Activated T-helper 1 cell treated with anti-CD3 and anti-CD28 coated beads, Interleukin-2, amount 50 U/mL, for 16 hours (primary cell): ENCODE results near the gene MECP2.

Experiments used
- DNase-seq, 2 donors: peaks; one replicate each; pipeline ENCODE4 v3.0.0-alpha.2; 2020; ENCODE audit warnings: low read depth in 1 of 2, low spot score in 1 of 2

The MECP2 gene

DNA sequence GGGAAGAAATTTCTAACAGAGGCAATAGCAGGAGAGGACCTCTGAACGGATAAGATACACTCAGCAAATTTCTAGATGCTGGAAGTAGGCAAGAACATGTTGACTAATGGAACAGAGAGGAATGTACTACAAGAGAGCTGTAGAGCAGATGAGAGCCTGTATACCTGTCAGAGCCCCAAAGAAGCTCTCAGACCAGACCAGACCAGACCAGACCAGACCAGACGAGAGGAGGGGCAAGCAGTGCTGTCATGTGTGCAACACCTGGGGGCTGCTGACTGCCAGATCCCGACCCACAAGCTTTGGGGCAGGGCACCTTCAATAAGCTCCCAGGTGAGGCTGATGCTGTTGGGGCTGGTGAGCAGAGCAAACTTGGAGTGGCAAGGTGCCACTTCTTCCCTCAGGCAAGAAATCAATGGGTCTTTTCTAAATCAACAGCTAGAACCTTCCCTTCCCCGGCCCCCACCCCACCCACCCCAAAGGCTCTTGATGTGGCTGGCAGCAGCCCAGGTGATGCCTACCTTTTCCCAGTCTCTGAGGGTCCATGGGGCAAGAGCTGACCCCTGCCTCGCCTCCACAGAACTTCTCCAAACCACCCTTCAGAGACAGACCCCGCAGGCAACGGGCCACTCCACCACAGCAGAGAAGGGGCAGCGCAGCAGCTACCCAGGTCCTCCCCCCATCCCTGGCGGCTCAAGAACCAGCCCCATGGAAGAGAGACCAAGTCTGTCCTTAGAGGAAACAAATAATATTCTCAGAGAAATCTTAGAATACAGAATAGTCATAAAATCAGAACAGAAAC lies 32.7 kb downstream of the MECP2 start:
- no peak for DNase-seq

DNA sequence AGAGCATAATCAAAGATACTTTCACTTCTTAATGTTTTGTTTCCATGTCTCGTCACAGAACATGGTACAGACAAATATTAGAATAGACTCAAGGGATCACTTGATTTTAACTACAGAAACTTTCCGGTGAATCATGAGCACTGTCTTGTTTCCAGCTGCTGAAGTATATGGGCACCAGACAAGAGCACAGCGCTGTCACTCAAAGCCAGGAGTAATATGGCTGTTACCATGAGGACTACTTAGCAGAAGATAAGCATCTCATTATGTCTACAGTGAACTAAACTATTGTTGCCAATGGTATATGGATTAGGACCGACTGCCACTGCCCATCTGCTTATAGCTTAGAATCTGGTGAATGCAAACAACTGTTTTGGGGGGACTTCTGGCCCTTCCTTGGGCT lies 34.3 kb downstream of the MECP2 start:
- DNase-seq: no peak

DNA sequence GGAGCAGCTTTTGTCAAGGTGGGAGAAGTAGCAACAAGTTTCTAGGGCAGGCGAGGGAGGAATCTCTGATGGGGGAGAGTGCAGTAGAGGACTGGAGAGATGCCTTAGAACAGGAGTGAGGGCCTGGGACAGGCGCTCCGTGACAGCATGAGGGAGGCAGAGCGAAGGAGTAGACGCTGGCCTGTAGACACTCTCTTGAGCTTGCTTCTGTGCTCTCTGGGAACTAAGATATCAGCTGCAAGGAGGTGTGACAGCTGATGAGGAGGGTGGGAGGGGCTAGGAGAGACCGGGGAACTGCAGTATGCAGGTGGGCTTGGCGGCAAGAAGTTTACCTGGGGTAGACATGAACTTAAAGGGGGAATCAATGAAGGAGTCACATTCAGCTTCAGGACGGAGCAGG lies 35.7 kb downstream of the MECP2 start:
- DNase-seq: no peak

DNA sequence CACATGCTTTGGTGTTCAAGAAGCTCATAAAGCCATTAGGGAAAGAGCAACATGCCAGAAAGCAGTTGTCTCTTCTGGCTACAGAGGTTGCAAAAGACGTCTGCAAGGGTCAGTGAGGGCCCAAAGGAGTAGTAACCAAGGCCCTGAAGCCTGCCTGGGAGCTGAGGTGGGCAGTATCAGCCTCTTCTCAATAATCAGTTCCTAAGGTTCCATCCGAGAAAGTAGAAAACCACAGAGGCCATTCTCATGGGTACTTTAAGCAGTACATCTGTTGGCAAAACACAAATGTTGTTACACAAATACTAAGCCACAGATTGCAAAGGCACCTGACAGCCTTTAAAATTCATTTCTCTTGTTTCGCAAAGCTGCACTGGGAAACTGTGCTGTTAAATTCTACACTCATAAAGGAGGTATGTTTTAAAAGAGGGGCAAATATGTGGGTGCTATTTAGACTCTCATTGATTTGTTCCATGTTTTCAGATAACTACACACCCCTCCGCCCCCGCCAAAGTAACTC lies 37.7 kb downstream of the MECP2 start:
- DNase-seq: no peak

DNA sequence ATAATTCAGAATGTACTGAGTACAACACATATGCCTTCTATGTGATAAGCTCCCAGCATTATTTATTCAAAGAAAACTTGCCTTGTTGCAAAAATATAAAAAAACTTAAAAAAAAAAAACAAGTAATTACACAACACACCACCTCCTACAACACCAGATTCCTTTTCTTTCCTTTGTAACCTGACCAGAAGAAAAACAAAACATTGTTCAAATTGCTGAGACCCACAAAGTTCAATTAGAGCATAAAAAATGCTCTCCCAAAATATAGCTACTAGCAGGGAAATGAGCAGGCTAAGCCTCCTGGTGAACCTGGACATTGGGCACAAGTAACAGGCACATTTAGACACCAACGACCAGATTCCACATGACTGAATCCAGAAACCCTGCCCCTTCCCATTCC lies 38.3 kb downstream of the MECP2 start:
- DNase-seq: no peak

DNA sequence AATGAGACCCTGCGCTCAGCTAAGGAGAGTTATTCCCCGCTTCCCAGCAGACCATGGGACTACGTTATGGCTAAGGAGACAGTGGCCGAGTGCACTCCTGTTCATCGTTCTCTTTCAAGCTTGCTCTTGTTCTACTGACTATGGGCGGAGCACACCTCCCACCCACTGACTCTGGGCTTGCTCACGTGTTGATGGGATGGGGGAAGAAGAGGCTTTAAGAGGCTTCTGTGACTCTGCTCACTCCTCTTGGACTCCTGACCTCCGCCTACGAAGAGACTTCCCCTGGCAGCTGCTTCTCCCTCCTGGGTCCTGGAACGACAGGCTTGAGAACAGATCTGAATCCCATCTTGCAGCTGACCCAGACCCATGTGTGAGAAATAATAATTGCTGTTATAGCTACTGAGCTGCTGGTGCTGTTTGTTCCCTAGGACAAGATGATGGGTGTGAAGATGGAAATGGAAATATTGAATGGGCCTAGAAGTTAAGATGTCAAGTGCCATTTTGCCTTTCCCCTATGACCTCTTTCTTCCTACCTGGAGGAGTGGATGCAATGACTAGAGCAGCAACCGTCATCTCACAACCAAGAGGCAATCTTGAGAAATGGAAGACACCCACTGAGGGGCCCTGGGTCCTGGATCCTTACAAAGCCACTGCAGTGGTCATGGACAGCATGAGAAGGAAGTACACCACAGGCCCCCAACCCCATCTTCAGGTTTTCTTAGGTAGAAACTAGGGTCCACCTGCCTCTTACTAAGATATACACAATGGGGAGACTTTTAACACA lies 39.1 kb downstream of the MECP2 start:
- no peak for DNase-seq

DNA sequence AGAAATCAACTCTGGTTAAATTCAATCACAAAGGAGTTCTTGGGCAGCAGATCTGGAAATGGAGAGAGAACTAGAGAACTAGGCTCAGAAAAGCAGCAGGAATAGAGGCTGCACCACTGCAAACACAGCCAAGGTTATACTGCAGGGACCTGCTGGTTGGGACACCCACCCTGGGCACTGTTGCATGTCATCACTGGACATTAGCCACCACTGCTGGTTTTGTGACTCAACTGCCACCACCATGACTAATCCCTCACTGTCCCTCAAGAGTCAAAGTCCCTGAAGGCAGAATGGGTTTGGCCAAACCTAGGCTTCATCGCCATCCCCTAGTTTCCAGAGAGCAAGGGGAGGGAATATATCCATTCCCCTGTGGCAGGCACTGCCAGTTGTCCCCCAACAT lies 39.7 kb downstream of the MECP2 start:
- DNase-seq: no peak

DNA sequence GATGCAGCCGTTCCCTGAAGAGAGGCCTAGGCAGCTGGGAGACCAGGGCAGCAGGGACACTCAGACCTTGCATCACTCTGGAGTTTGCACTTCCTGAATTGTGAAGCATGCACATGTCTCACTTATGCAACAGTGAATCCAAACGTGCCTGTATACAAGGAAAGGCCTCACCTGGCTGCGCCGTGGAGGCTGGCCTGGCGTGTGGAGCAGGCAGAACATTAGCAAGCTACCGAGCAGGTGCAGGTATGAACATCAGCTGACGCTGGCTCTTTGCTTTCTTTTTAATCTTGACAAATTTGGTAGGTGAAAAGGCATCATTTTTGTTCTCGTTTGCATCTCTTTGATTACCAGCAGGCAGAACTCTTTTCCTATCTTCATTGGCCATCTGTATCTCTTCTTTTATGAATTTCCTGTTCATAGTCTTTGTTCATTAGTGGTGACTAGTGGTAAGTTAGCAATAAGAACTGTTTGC lies 40.7 kb downstream of the MECP2 start:
- DNase-seq: no peak

DNA sequence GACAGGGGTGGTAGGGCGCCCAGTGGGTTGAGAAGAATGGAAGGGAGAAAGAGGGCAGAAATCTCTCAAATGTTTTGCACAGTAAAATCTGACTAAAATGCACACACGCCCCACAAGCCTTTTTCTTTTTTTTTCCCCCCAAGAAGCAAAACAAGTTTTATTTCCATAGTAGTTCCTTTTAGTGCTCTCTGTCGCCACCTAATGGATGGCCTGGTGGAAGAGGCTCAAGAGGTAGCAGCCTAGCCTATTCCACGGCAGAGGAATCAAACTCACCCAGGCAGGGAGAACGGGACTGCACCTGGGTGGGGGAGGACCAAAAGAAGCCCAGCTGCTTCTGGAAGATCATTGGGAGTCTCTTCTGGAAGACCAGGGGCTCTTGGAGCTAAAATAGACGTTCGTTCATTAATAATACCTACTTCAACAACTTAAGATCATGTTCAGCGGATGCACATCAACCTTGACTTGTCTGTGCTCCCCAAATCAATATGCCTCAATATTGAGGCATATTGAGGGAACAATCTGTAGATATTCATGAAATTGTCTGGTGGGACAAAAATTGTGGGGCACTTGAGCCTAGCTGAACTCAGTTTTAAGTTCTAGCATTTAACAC lies 46.2 kb downstream of the MECP2 start:
- DNase-seq: peak; percentile 17 to 42

DNA sequence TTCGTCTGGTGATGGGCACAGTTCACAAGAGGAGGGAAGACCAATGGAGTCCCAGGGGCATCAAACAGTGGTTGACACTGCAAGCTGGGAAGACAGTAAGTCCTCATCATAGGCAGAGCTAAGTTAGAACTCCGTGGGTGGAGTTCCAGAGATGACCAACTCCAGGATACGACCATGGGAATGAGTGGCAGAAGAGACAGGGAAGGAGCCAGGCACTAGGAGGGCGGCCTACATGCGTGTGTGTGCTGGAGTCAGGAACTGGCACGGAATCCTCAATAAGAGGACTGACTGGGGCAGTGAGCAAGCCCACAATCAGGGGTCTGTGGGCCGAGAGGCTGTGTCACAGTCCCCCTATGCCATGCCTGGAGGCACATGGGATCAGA lies 47.4 kb downstream of the MECP2 start:
- no peak for DNase-seq

DNA sequence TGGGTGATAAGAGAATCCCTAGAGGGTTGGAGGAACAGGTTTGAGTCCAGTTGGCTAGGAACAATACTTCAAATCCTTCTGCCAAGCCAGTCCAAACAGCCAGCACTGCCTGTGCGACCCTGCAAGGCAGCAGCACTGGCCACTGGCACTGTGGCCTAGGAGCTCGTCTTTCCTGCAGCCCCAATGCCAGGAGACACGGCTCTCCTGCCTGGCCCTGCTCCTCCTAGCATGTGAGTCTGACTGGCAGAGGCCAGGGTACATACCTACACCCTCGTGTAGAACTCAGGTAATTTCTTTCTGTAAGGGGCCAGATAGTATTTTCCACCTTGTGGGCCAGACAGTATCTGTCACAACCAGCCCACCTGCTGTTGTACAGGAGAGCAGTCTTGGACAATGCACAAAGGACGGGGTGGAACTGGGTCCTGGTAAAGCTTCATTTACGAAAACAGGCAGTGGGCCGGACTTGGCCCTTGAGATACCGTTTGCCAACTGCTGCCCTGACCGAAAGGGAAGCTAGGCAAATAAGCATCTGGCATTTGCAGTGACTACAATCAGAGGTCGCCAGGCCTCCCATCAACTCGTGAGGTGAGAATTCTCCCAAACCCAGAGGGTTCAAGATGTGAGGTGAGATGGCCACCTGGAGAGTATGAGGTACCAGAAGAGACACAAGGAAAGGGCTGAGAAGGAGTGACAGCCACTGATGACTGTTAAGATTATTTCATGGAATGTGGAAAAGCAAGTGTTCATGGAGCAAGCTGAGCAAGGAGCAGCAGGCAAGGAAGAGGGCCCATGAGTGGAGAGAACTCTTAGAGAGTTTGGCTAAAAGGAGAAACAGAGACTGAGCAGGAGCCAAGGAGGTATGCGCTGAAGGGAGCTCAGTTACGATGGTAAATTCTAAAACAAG lies 48.1 kb downstream of the MECP2 start:
- no peak for DNase-seq

DNA sequence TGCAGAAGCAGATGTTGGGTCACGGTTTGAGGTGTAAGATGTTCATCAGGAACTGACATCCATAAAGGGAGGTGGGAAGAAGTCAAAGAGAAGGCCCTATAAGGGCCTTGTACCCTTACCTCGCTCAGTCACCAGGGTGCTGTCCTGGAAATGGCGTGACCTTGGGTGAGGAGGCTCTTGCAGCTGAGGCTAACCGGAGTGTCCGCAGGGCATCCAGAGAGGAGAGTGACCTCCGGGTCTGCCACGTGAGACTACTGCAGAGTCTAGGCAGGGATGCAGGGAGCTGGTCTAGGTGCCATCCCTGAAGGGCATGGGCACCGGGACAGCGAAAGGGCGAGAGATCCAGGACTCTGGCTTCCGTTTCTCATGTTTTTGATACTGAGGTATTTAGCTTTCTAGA lies 49.1 kb downstream of the MECP2 start:
- DNase-seq: no peak

DNA sequence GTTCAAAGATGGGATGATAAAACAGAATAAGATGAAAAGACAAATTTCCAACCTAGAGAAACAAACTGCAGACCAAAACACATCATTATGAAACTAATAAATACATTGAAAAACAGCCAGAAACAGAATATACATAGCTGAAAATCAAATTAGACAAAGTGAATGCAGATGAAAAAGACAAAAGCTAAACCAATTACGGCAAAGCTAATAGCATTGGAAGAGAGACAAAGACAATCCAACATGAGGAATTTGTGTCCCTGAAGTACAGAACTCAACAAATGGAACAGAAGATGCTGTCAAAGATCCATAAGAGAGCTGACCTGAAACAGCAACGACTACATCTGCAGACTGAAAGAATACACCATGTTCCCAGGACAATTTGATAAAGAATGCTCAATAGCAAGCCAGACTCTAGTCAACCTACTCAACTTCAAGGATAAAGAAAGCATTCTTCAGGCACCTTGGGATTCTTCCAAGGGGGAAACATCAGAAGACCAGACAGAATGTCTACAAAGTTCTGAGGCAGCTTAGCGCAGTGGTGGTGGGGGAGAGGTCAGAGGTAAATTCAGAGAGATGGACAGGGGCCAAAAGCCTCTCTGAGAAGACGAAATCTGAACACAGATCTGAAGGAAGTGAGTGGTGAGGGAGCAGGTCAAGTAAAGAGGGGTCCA lies 50.4 kb downstream of the MECP2 start:
- DNase-seq: no peak

DNA sequence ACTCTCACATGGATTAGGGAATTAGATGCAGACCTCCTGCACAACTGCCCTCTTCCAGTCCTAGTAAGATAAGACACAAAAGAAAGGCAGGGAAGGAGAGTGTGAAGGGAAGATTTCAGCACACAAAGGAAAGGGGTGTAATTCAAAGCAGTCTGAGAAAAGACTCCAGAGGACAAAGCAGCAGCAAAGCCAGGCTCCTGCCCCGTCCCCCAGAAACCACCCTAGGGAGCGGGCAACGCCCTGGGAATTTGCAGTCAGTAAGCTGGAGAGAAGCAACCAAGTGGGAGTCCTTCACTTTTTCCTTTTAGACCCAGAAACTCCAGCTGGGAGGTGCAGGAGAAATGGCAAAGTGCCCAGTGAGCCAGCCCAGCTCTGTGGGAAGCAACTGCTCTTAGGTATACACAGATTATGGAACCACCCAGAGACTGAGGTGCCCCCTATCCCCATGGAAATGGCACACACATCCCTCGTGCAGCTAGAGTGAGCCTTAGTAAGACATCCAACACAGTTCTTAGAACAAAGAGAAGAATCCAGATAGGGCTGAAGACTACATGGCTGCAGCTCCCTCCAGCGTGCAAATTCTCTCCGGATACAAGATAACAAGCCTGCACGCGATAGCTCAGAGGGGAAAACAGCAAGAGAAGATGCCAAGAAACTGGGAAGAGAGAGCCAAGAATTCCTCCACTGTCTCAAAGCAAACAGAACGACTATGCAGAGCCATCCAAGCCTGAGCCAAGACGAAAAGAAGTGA lies 51.3 kb downstream of the MECP2 start:
- DNase-seq: no peak

DNA sequence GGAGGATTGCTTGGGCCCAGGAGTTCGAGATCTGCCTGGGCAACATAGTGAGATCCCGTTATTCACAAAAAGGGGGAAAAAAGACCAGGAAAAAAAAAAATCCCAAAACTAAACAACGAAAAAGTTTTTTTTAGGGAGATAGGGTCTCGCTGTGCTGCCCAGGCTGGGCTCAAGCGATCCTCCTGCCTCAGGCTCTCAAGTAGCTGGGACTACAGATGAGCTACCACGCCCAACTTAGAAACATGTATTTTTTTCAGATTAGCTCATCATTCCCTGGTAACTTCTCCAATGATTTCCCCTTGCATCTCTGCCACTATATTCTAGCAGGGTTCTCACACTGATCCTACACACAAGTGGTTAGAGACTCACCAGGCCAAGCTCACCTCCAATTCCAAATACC lies 53.4 kb downstream of the MECP2 start:
- no peak for DNase-seq

DNA sequence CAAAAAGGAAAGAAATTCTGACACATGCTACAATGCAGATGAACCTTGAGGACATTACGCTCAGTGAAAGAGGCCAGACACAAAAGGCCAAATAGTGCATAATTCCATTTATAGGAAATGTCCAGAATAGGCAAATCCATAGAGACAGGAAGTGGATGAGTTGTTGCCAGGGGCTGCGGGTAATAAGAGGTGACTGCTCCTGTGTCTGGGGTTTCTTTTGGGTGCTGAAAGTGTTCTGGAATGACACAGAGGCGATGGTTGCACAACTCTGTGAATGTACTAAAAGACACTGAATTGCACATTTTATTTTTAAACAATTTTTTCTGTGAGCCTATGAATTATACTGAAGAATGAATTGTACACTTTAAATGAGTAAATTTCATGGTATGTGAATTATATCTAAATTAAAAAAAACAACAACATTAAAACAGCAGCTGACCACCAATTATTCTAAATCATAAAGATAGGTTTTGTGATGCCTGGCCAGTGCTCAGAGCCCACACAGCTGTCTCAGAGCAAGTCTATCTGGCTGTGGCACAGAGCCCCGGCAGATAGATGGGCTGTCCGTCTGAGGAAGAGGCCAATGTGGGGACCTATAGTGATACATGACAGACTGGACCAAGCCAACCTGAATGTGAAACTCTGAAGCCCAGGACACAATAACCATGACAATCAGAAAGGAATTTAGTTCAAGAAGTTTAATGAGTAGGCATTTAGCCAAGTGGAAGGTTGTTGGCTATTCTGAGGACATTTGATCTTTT lies 54.3 kb downstream of the MECP2 start:
- no peak for DNase-seq

DNA sequence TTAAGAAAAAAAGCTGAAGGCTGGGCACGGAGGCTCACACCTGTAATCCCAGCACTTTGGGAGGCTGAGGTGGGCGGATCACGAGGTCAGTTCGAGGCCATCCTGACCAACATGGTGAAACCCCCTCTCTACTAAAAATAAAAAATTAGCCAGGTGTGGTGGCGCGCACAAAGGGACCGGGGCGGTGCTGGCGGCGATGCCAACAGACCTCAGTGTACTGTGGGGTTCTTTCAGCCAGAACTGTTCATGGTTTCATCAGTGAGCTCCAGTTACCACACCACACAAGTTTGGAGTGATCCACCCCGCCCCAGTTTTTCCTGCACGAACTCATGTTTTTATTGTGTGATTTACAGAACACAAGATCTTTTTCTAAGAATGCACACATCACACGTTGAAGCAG lies 56.7 kb downstream of the MECP2 start:
- no peak for DNase-seq

DNA sequence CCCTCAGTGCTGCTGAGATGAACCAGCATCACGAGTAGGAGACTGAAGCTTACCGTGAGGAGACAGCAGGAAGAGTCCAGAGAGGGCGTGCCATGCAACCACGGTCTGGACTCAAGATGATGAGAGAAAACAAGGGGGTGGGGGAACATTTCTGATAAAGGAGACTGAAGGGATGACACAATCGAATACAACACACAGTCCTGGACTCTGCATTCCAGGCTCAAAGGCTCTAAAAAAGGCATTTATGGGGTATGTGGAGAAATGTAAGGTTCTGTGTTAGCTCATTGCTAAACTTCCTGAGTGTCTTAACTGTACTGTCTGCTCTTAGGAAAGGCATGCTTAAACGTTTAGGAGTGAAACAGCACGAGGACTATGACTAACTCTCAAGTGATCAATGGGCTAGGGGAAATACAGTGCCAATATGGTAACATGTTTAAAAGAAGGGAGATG lies 57.2 kb downstream of the MECP2 start:
- DNase-seq: no peak

DNA sequence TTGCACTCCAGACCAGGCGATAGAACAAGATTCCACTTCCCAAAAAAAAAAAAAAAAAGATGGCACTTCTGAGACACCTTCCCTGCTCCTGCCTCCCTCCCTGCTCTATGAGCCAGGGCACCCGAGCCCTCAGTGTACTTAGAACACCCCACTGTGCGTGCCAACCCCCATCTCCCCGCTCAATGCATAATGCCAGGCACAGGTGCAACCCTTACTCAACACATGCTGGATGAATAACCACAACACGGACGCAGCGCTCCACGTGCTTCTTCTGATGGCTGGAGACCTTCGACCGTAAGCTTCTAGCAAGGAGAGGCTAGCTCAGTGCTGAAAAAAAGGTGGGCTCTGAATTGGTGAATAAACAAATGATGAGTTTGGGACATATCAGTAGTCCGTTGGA lies 57.9 kb downstream of the MECP2 start:
- DNase-seq: no peak
